Measurements from ENCODE around the gene PRADC1. TPM values are rescaled to one million over a fixed set of nuclear protein-coding genes. Genes with fewer than 3 reads are reported as not detected.

PRADC1 gene
- total RNA-seq, 1 donor from 2014 or later, result 77.0 TPM

DNA sequence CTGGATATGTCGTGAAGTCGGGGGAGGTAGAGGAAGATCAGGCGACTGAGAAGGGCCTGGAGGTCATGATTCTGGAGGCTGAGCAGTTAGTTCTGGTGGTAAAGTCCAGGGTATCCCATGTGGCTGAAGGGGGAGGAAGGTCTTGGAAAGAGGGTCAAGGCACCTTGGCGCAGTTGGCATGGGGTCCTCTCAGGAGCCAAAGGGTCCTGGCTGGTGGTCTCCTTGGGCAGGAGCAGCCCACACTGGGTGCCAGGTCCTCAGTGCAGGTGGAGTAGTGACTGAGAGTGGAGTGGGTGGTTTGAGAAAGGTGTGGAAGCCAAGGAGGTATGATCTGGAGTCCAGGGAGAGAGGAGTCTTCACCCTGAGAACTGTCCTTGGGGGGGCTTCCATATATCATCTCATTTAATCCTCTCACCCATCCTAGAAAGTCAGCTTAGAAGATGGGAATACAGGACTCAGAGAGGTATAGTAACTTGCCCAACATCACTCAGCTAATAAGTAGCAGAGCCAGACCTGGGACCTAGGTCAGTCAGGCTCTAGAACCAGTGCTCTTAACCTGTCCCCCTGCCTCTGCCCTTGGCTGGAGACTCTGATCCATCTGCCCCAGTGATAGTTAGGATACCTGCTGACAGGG lies 26.8 kb upstream of the PRADC1 start:
- Histone ChIP-seq H3K27ac (no peak overlapping the region), H3K4me1 (no peaks in the 10 kb centered on the region), H3K27me3 (no peaks in the 10 kb centered on the region), H3K9me3 (no peaks in the 10 kb centered on the region), H3K36me3 (no peaks in the 10 kb centered on the region), H3K4me3 (no peak overlapping the region)
- TF ChIP-seq CTCF (IDR thresholded peaks at IDR 0.05), result no peak
- intact Hi-C loops (cut with DNase I), result no loop called here
- DNase-seq (ENCODE audit: low spot score in 2 of 2), result no peak

GRCh38 chr2:73259276-73259675 lies 26.2 kb upstream of the PRADC1 start:
- Histone ChIP-seq H3K4me1 (no peaks in the 10 kb centered on the region), H3K9me3 (no peaks in the 10 kb centered on the region), H3K4me3 (no peak overlapping the region), H3K27ac (no peak overlapping the region), H3K36me3 (peaks cover 4% of the 10 kb centered on the region in 2 donors), H3K27me3 (no peaks in the 10 kb centered on the region)
- no peak for TF ChIP-seq CTCF (IDR thresholded peaks at IDR 0.05)
- DNase-seq (ENCODE audit: low spot score in 2 of 2), result no peak
- intact Hi-C loops (cut with DNase I), result no loop called here

GRCh38 chr2:73258913-73259215 lies 25.8 kb upstream of the PRADC1 start:
- Histone ChIP-seq H3K36me3 (peaks cover 7 to 8% of the 10 kb centered on the region in 2 donors), H3K4me3 (no peak overlapping the region), H3K9me3 (no peaks in the 10 kb centered on the region), H3K27ac (no peak overlapping the region), H3K4me1 (no peaks in the 10 kb centered on the region), H3K27me3 (no peaks in the 10 kb centered on the region)
- DNase-seq (ENCODE audit: low spot score in 2 of 2), result no peak
- TF ChIP-seq CTCF (IDR thresholded peaks at IDR 0.05), result no peak
- intact Hi-C loops (cut with DNase I), result no loop called here

DNA sequence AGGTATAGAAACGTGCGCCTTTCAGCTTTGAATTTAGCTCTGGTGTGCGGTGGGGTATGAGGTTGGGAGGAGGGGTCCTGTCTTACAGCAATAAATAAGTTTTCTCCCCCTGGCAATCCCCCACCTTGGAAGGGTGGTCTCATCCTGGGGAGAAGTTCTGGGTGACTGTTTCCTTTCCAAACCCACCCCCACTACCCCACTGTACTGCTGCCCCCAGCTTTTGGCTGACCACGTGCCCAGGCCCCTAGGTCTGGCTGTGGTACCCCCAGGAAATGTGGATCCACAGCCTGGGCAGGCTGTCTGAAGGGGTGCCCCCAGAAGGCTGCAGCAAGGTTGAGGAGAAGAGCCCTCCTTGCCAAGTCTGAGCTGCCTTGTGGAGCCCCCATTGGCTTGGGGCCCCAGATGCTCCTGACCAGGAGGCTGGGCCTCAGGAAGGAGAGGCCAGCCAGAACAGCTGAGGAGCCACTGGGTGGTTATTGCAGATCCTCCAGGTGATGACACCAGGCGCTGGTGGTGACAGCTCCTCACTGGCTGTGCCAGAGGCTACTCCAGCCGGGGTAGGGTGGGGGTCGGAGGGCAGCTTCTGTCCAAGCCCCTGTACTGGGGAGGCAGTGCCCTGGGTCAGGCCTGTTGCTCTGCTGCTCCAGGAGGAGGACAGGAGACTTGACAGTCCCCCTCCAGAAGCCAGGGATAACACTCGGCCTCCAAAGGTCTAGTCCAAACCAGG lies 25.3 kb upstream of the PRADC1 start:
- intact Hi-C loops (cut with DNase I), result no loop called here
- Histone ChIP-seq H3K36me3 (peaks cover 11 to 13% of the 10 kb centered on the region in 2 donors), H3K4me1 (no peaks in the 10 kb centered on the region), H3K27me3 (no peaks in the 10 kb centered on the region), H3K27ac (no peak overlapping the region), H3K4me3 (no peak overlapping the region), H3K9me3 (no peaks in the 10 kb centered on the region)
- no peak for TF ChIP-seq CTCF (IDR thresholded peaks at IDR 0.05)
- no peak for DNase-seq (ENCODE audit: low spot score in 2 of 2)

GRCh38 chr2:73257425-73258125 lies 24.5 kb upstream of the PRADC1 start:
- peaks cover 18 to 21% of the 10 kb centered on the region in 2 donors for H3K36me3 ChIP-seq
- no peak for DNase-seq (ENCODE audit: low spot score in 2 of 2)
- no peaks in the 10 kb centered on the region for H3K27me3 ChIP-seq
- H3K9me3 ChIP-seq, result no peaks in the 10 kb centered on the region
- H3K4me3 ChIP-seq, result no peak overlapping the region
- intact Hi-C loops (cut with DNase I), result no loop called here
- H3K4me1 ChIP-seq, result no peaks in the 10 kb centered on the region
- no peak overlapping the region for H3K27ac ChIP-seq
- TF ChIP-seq CTCF (IDR thresholded peaks at IDR 0.05), result no peak
